Astrocyte (in vitro differentiated cells and primary cell): Measurements from ENCODE around the gene TNFRSF9.

ENCODE experiments used
- EZH2 ChIP-seq: IDR thresholded peaks from 2 replicates; pipeline ENCODE4 v1.6.1; 2012; ENCODE audit warnings: mild to moderate bottlenecking, low read length, inconsistent platforms; ENCODE audit not compliant: insufficient read depth
- TF ChIP-seq, protein P1 (sequence below): IDR thresholded peaks from 2 replicates; pipeline ENCODE4 v1.5.1; 2011; ENCODE audit warnings: low read depth, mild to moderate bottlenecking, inconsistent platforms, low read length, moderate library complexity; ENCODE audit not compliant: insufficient read depth

- TF ChIP-seq, protein P1, sequence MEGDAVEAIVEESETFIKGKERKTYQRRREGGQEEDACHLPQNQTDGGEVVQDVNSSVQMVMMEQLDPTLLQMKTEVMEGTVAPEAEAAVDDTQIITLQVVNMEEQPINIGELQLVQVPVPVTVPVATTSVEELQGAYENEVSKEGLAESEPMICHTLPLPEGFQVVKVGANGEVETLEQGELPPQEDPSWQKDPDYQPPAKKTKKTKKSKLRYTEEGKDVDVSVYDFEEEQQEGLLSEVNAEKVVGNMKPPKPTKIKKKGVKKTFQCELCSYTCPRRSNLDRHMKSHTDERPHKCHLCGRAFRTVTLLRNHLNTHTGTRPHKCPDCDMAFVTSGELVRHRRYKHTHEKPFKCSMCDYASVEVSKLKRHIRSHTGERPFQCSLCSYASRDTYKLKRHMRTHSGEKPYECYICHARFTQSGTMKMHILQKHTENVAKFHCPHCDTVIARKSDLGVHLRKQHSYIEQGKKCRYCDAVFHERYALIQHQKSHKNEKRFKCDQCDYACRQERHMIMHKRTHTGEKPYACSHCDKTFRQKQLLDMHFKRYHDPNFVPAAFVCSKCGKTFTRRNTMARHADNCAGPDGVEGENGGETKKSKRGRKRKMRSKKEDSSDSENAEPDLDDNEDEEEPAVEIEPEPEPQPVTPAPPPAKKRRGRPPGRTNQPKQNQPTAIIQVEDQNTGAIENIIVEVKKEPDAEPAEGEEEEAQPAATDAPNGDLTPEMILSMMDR, result no peak
- no peak for TF ChIP-seq EZH2
Measured at GRCh38 chr1:7919880-7920279, 20.8 kb downstream of the TNFRSF9 start.
